ENCODE data around the gene GFY.
"Not testable (repeated sequence)": the region's sequence is repeated elsewhere in the genome, so short reads cannot be mapped to it uniquely, and the experiment has no call there.

GFY gene

GRCh38 chr19:49444100-49444700, 19.0 kb downstream of the GFY start:
- DNase-seq, result not testable (repeated sequence)

- DNase-seq, result no peak
These were observed 20.8 kb downstream of the GFY start for GRCh38 chr19:49445997-49446396.

DNA sequence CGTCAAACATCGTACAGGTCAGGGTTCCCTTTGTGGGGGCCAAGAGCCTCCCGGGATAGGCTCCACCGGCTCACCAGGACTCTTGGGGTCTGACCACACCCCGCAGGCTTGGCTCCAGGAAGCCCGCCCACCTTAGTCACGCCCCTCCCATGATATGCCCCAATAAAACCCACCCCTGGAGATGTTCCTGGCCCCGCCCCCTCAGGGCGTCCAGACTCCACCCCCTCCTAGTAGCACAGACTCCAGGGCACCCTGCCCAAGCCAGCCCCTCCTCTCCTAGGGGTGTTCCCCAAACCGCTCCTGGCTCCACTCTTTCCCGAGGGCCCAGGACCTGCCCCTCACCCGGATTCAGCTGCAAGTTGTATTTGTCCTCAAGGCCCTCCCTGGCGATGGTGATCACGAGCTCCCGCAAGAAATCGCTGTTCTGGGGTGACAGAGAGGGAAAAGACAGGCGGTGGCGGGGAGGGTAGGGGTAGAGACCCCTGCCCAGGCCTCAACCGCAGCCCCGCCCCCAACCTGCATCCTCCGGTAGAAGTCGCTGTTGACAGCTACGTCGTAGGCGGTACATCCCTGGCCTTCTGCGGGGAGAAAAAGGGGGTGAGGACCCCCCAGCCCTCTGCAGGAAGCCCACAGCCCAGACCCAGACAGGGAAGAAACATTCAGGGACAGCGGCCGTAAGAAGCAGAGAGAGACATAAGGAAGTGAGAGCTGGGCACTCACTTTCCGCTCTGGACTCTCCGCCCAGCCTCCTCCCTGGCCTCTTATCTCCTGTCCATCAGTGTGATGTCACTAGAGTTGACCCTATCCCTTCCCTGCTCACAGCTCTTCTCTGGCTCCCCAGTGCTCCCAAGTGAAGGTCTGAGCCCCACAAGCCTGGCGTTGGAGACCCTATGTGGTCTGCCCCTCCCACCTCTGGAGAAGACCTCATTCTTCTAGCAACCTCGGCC, 22.6 kb downstream of the GFY start:
- DNase-seq, result no peak

- DNase-seq, result no peak
These were observed 23.2 kb downstream of the GFY start for GRCh38 chr19:49448432-49448786.

DNA sequence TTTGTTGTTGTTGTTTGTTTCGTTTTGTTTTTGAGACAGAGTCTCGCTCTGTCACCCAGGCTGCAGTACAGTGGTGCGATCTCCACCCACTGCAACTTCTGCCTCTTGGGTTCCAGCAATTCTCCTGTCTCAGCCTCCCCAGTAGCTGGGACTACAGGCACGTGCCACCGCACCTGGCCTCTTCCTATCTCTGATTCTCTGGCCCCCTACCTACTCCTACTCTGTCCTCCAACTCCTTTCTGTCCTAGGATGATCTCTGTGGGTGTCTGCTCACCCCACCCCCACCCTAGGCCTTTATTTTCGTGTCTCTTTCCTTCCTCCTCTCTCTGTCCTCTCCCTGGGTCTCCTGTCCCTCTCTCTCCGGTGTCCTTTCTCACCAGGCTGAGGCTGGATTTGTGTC, 25.2 kb downstream of the GFY start:
- DNase-seq, result no peak

GRCh38 chr19:49451430-49452181, 26.4 kb downstream of the GFY start, which contains the start of gene PIH1D1:
Gene PIH1D1 (minus strand): TSS chr19:49451814. CDS start chr19:49451574, 240 bp downstream.
- peak; percentile 93 for DNase-seq

DNA sequence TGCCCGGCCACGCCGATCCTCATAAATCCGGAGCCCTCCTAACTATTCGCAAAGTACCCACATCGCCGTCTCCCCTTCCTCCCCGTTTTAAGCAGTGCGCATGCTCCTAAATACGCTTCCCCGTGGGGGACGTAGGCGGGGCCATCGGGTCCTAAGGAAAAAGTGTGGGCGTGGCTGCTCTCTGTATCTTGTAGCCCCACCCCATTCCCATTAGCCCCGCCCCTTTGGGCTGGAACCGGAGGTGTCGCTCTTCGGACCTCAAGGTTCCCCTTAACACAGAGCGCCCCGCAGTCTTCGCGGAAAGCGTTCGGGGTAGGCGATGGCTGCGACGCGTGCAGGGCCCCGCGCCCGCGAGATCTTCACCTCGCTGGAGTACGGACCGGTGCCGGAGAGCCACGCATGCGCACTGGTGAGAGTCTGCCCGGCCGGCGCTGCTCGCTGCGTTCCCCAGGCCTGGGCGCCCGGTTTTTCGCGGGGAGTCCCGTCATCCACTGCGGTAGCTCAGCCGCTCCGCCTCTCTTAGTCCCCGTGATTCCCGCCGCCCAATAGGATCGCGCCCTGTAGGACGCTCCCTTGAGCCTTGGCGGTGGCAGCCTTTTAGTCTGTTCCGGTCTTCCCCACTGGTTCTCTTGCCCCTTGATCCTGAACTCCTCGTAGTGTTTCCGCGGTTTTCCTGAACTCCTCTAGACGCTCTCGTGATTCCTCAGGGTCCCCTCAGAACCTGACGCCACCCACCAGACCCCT, 28.0 kb downstream of the GFY start, which contains the start of gene ALDH16A1:
Gene ALDH16A1 (plus strand): TSS at position 213 of the 744 bp plus-strand sequence. CDS start 107 bp downstream, at position 320.
- DNase-seq, result peak; percentile 98

DNA sequence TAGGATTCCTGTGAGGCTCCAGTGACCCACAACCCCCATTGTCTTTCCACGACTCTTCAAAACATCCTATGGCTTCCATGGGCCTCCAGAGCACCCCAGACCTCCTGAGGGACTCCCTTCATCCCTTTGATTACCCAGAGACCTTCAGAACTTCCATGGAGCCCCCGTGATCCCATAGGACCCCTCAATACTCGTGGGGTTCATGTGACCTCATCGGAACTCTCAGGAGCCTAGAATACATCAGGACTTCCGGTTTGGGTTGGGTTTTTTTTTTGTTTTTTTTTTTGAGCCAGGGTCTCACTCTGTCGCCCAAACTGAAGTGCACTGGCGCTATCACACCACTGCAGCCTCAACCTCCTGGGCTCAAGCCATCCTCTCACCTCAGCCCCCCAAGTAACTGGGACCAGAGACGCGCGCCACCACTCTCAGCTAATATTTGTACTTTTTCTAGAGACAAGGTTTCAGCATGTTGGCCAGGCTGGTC, 28.6 kb downstream of the GFY start:
- no peak for DNase-seq

DNA sequence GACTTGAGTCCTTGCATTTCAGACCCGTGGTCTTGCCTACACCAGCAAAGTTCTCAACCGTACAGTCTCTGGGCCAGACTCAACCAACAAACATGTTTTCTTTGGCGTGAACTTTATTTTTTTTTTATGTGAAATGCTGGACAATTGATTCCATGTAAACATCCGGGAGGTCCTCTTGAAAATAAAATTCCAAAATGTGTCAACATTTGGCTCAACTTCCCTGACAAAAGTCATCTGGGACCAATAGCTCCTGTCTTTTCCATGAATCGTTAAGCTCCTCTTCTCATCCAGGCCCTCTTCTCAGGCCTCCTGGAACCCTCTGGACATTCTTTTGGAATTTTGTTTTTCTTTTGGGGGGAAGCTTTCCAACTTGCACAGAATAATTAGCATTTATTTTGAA, 30.6 kb downstream of the GFY start:
- no peak for DNase-seq

- no peak for DNase-seq
These were observed 31.1 kb downstream of the GFY start for GRCh38 chr19:49456326-49456725.

DNA sequence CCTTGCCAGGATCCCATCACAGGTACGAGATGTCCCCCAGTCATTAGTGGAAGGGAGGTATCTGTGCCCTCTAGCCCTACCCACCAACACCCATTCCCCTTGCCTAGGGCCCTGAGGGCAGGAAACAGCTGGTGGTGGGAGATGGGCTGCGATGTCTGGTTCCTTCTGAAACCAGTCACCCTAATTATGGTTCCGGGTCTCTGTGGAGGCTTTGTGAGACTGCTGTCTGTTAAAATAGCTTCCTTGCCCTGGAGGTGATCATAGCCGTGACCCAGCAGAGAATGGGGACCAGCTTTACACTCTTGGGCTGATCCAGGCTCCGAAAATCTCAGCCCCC, 33.3 kb downstream of the GFY start:
- no peak for DNase-seq

- DNase-seq, result no peak
These were observed 34.2 kb downstream of the GFY start for GRCh38 chr19:49459388-49459787.

DNA sequence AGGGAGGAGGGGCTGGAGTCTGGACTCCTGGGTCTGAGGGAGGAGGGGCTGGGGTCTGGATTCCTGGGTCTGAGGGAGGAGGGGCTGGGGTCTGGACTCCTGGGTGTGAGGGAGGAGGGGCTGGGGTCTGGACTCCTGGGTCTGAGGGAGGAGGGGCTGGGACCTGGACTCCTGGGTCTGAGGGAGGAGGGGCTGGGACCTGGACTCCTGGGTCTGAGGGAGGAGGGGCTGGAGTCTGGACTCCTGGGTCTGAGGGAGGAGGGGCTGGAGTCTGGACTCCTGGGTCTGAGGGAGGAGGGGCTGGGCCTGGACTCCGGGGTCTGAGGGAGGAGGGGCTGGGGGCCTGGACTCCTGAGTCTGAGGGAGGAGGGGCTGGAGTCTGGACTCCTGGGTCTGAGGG, 35.9 kb downstream of the GFY start:
- not testable (repeated sequence) for DNase-seq

DNA sequence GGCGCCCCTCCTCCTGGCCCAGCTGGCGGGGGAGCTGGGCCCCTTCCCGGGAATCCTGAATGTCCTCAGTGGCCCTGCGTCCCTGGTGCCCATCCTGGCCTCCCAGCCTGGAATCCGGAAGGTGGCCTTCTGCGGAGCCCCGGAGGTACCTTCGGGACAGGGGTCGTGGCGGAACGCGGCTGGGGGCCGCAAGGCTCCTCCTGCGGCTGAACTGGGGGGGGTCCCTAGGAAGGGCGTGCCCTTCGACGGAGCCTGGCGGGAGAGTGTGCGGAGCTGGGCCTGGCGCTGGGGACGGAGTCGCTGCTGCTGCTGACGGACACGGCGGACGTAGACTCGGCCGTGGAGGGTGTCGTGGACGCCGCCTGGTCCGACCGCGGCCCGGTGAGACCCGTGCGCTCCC, 36.5 kb downstream of the GFY start:
- DNase-seq, result no peak

GRCh38 chr19:49462492-49462891, 37.3 kb downstream of the GFY start:
- DNase-seq, result no peak

- DNase-seq, result no peak
These were observed 39.0 kb downstream of the GFY start for GRCh38 chr19:49463960-49464740.

DNA sequence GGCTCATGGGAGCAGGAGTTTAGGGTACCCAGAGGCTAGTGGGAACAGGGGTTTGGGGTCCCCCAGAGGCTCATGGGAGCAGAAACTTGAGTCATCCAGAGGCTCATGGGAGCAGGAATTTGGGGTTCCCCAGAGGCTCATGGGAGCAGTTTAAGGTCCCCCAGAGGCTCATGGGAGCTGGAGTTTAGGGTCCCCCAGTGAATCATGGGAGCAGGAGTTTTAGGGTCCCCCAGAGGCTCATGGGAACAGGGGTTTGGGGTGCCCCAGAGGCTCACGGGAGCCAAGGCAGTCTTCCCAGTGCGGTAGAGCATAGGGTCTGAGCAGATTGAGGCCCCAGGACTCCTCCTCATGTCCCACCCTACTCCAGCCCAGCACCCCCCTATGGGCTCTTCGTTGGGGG, 40.2 kb downstream of the GFY start:
- DNase-seq, result no peak

DNA sequence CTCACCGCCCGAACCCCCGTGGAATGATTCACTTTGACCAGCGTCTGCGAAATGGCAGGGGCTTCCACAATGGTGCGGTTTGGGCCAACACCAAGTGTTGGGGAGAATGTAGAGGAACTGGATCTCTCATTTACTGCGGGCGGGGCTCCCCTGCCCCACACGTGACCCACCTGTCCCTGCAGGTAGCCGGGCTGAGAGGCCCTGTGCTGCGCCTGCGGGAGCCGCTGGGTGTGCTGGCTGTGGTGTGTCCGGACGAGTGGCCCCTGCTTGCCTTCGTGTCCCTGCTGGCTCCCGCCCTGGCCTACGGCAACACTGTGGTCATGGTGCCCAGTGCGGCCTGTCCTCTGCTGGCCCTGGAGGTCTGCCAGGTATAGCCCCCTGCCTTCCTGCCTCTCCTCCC, 43.0 kb downstream of the GFY start:
- DNase-seq, result no peak

DNA sequence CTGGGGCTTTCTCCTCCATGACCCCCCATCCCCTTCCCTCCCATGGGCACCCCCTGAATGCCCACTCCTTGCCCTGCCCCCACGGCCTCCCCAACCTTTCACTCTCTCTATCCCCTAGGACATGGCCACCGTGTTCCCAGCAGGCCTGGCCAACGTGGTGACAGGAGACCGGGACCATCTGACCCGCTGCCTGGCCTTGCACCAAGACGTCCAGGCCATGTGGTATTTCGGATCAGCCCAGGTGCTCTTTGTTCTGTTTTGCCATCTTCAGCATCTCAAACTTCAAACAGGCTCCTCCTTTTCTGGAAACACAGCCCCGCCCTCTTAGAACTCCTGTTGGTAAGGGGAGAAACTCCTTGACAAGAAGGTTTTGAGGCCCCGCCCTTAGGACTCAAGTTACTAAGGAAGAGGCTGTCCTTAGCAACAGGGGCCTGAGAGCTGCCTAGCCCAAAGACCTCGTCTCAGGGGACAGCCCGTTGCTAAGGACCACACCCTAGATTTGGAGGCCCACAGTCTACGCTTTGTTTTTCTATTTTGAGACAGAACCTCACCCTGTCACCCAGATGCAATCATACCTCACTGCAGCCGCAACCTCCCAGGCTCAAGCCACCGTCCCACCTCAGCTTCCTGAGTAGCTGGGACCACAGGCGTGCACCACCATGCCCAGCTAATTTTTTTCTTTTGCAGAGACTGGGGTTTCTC, 43.7 kb downstream of the GFY start:
- DNase-seq, result peak; percentile 85

- DNase-seq, result peak; percentile 69
These were observed 44.8 kb downstream of the GFY start for GRCh38 chr19:49469828-49470614.
